T-helper 2 cell treated with Interferon-gamma antibody and Interleukin-4, amounts not matched to agents 100 ng/mL and 5 ng/mL, for 36 hours (primary cell): ENCODE data around the gene PF4V1. TPM values are rescaled to one million over a fixed set of nuclear protein-coding genes. Genes with fewer than 3 reads are reported as not detected.

ENCODE experiments used
- intact Hi-C: fragments of 100-400 bp; cut with micrococcal nuclease; formaldehyde crosslinking; loops from one replicate; pipeline ENCODE4 v1.15.1; 2023
- total RNA-seq: library from RNA; stranded (reverse); gene quantifications from 2 replicates; pipeline ENCODE4 v1.2.3, GENCODE V29; 2022

PF4V1 gene
- total RNA-seq, 1 donor from 2014 or later: not detected

- intact Hi-C loops: no loop called here
Observed at GRCh38 chr4:73902038-73902637, 49.0 kb downstream of the PF4V1 start.

- intact Hi-C loops: no loop called here
Observed at GRCh38 chr4:73902817-73903547, 49.9 kb downstream of the PF4V1 start.

Other genes starting within 250 kb of the PF4V1 start
- not detected in 2 replicates for gene RASSF6, start 232.9 kb upstream of the PF4V1 start, total RNA-seq
- gene CXCL8, start 112.7 kb upstream of the PF4V1 start, total RNA-seq: 2.2 and 2.3 TPM in 2 replicates
- gene CXCL6, start 16.6 kb upstream of the PF4V1 start, total RNA-seq: not detected in 2 replicates
- gene CXCL1, start 16.1 kb downstream of the PF4V1 start, total RNA-seq: not detected in 2 replicates
- gene PF4, start 128.7 kb downstream of the PF4V1 start, total RNA-seq: not detected in 2 replicates
- not detected in 2 replicates for gene PPBP, start 134.9 kb downstream of the PF4V1 start, total RNA-seq
- gene CXCL5, start 145.4 kb downstream of the PF4V1 start, total RNA-seq: not detected in 2 replicates
- not detected in 2 replicates for gene CXCL3, start 185.4 kb downstream of the PF4V1 start, total RNA-seq
- gene CXCL2, start 245.9 kb downstream of the PF4V1 start, total RNA-seq: not detected in 2 replicates